Smooth muscle cell (in vitro differentiated cells): ENCODE results near the gene IL19. TPM values are rescaled to one million over a fixed set of nuclear protein-coding genes. Genes with fewer than 3 reads are reported as not detected.

Experiments
- DNase-seq: peaks from one replicate; lab custom pipeline; 2025; ENCODE audit not compliant: unreplicated experiment; lab: John Stamatoyannopoulos, UW
- H2AFZ ChIP-seq: fragments of 200-600 bp; sonication (generic); 2 replicates; pipeline ENCODE4 v1.6.0; 2016; ENCODE audit warnings: antibody characterized with exemption, low read depth, mild to moderate bottlenecking
- H3F3A ChIP-seq: fragments of 200-600 bp; sonication (generic); 2 replicates; pipeline ENCODE4 v1.6.0; 2017; ENCODE audit warnings: antibody characterized with exemption, low read depth
- H3K27ac ChIP-seq: fragments of 200-600 bp; sonication (generic); 2 replicates; pipeline ENCODE4 v1.5.1; 2016; ENCODE audit warnings: low read depth, mild to moderate bottlenecking
- H3K27me3 ChIP-seq: fragments of 200-600 bp; sonication (generic); 2 replicates; pipeline ENCODE4 v1.6.1; 2016; ENCODE audit warnings: low read depth, mild to moderate bottlenecking
- H3K36me3 ChIP-seq: fragments of 200-600 bp; sonication (generic); 2 replicates; pipeline ENCODE4 v1.5.1; 2016; ENCODE audit warnings: low read depth
- H3K4me1 ChIP-seq: fragments of 200-600 bp; sonication (generic); 2 replicates; pipeline ENCODE4 v1.5.1; 2016; ENCODE audit warnings: low read depth
- H3K4me2 ChIP-seq: fragments of 200-600 bp; sonication (generic); 2 replicates; pipeline ENCODE4 v1.6.0; 2016; ENCODE audit warnings: mild to moderate bottlenecking
- H3K4me3 ChIP-seq: fragments of 200-600 bp; sonication (generic); 2 replicates; pipeline ENCODE4 v1.5.1; 2016; ENCODE audit warnings: mild to moderate bottlenecking
- H3K79me2 ChIP-seq: fragments of 200-600 bp; sonication (generic); 2 replicates; pipeline ENCODE4 v1.6.0; 2016; ENCODE audit warnings: low read depth, mild to moderate bottlenecking
- H3K9ac ChIP-seq: fragments of 200-600 bp; sonication (generic); 2 replicates; pipeline ENCODE4 v1.6.0; 2016; ENCODE audit warnings: low read depth
- H3K9me3 ChIP-seq: fragments of 200-600 bp; sonication (generic); replicated peaks from 2 replicates; pipeline ENCODE4 v1.5.1; 2016; ENCODE audit warnings: low read depth
- H4K20me1 ChIP-seq: fragments of 200-600 bp; sonication (generic); 2 replicates; pipeline ENCODE4 v1.6.0; 2016; ENCODE audit warnings: low read depth
- WGBS: methylation state at CpG from one replicate; pipeline ENCODE4 v1.1.7; 2016; ENCODE audit warnings: low lambda C conversion rate; 5-methylcytosine and 5-hydroxymethylcytosine counted together
- polyA plus RNA-seq: library from polyadenylated mRNA; unstranded; fragments of >200 nt; fragmentation: Nextera tagmentation; extraction: Ambion mirVana; gene quantifications from 2 replicates; pipeline ENCODE4 v1.2.1, GENCODE V29; 2016
- total RNA-seq: library from RNA; depleted of rRNA; stranded (reverse); fragments of >200 nt; gene quantifications from 2 replicates; pipeline ENCODE4 v1.2.3, GENCODE V29; 2014
- TF ChIP-seq, protein P1 (sequence below): fragments of 200-600 bp; sonication (generic); IDR thresholded peaks from 2 replicates; pipeline ENCODE4 v1.5.1; 2017; ENCODE audit warnings: borderline replicate concordance, mild to moderate bottlenecking, antibody characterized with exemption; ENCODE audit not compliant: insufficient read depth, poor library complexity, severe bottlenecking

Gene IL19
- total and polyA plus RNA-seq, 2 experiments from 2014 or later: 0.35 TPM; not detected in 1

- Histone ChIP-seq H3K36me3 (no peaks in the 10 kb centered on the region), H3K27me3 (no peaks in the 10 kb centered on the region), H3K9me3 (no peaks in the 10 kb centered on the region), H3K79me2 (no peaks in the 10 kb centered on the region), H3F3A (no peaks in the 10 kb centered on the region), H4K20me1 (no peaks in the 10 kb centered on the region), H3K4me3 (no peak overlapping the region), H3K4me1 (no peaks in the 10 kb centered on the region), H2AFZ (no peak overlapping the region), H3K27ac (no peak overlapping the region), H3K4me2 (no peak overlapping the region), H3K9ac (no peak overlapping the region)
- no peak for DNase-seq
- whole genome bisulfite sequencing: 63% methylated on average over 2 of the region's 2 CpGs
- TF ChIP-seq, protein P1, sequence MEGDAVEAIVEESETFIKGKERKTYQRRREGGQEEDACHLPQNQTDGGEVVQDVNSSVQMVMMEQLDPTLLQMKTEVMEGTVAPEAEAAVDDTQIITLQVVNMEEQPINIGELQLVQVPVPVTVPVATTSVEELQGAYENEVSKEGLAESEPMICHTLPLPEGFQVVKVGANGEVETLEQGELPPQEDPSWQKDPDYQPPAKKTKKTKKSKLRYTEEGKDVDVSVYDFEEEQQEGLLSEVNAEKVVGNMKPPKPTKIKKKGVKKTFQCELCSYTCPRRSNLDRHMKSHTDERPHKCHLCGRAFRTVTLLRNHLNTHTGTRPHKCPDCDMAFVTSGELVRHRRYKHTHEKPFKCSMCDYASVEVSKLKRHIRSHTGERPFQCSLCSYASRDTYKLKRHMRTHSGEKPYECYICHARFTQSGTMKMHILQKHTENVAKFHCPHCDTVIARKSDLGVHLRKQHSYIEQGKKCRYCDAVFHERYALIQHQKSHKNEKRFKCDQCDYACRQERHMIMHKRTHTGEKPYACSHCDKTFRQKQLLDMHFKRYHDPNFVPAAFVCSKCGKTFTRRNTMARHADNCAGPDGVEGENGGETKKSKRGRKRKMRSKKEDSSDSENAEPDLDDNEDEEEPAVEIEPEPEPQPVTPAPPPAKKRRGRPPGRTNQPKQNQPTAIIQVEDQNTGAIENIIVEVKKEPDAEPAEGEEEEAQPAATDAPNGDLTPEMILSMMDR: no peak
Measured at GRCh38 chr1:206836111-206836510, 65.5 kb downstream of the IL19 start.

DNA sequence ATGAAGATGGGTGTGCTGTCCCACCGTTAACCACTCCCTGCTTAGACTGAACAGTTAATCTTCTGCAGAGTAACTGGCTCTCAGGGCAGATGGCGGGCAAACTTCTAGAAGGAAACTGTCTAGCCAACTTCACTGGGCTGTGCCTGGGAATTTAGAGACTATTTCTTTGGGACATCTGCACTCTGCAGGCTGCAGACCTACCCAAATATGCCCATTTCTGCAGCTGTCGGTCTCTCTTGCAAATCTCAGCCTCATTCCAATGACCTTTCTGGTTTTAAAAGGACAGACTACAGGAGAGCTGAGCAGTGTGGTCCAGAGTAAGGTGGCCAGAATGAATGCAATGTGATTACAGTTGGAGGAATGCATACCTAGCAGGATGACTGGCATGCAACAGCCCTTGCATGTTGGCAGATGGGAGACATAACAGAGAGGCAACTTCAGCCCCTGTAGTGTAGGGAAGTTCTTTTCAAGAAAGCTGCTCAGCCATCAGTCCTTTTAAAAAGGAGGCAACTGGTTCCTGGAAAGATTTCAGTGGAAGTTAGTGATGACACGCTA, 68.5 kb downstream of the IL19 start:
- H2AFZ ChIP-seq: no peak overlapping the region
- TF ChIP-seq, protein P1: no peak
- no peaks in the 10 kb centered on the region for H4K20me1 ChIP-seq
- 75% methylated on average over 4 of the region's 4 CpGs for WGBS
- DNase-seq: no peak
- no peak overlapping the region for H3K27ac ChIP-seq
- H3K4me3 ChIP-seq: no peak overlapping the region
- H3K36me3 ChIP-seq: no peaks in the 10 kb centered on the region
- no peaks in the 10 kb centered on the region for H3K4me1 ChIP-seq
- H3K79me2 ChIP-seq: no peaks in the 10 kb centered on the region
- H3K4me2 ChIP-seq: peak overlapping the region; percentile 4
- H3K9ac ChIP-seq: no peak overlapping the region
- H3K9me3 ChIP-seq: no peaks in the 10 kb centered on the region
- no peaks in the 10 kb centered on the region for H3F3A ChIP-seq
- H3K27me3 ChIP-seq: no peaks in the 10 kb centered on the region

GRCh38 chr1:206839857-206840256, 69.3 kb downstream of the IL19 start:
- H4K20me1 ChIP-seq: no peaks in the 10 kb centered on the region
- H3K36me3 ChIP-seq: no peaks in the 10 kb centered on the region
- no peaks in the 10 kb centered on the region for H3K79me2 ChIP-seq
- WGBS: 38% methylated on average over 7 of the region's 7 CpGs
- TF ChIP-seq, protein P1: no peak
- peak overlapping the region; percentile 48 for H3K27ac ChIP-seq
- no peaks in the 10 kb centered on the region for H3K9me3 ChIP-seq
- H3K4me2 ChIP-seq: peak overlapping the region; percentile 4
- no peaks in the 10 kb centered on the region for H3F3A ChIP-seq
- H3K4me3 ChIP-seq: no peak overlapping the region
- no peaks in the 10 kb centered on the region for H3K4me1 ChIP-seq
- H3K27me3 ChIP-seq: no peaks in the 10 kb centered on the region
- no peak overlapping the region for H3K9ac ChIP-seq
- peak overlapping the region; percentile 38 for H2AFZ ChIP-seq
- DNase-seq: no peak
